ENCODE results near the gene ING4.

DNA sequence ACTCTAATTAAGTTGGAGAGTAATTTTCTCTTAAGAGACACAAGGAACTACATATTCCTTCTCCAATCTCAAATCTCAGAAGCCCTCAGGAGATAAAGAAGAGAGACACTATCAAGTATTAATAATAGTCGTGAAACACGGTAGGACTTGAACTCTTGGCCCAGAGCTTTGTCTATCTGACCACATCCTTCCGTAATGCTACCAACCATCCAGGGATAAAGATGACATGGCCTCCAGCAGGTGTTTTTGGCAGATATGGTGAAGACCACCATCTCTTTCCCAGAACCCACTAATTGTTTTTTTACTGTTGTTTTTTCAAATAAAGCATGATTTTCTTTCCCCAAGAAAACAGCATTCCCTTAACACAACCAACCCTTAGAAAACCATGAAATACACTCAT is 22.9 kb upstream of the ING4 start:
- TF ChIP-seq CTCF (IDR thresholded peaks at IDR 0.05) (no peak), EZH2phosphoT487 (IDR thresholded peaks at IDR 0.05) (no peak)

Data from neural progenitor cell (in vitro differentiated cells).